ENCODE measurements around the gene PTPRM.

DNA sequence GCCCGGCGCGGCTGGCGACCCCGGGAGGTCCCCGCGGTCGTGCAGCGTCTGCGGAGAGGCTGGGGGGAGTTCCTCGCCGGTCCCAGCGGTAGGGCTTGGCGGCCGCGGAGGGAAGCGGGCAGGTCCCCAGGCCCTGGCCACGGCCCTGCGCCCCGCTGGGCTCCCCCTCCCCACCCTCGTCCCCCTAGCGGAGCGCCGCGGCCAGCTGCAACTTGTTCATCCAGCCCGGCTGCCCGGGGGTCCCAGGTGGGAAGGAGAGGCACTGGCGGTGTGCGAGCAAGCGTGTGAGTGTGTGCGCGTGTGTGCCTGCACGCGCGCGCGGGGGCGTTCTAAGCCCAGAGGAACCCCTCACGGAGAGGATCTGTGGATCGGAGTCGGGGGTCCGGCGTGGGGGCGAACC, 1.3 kb downstream of the PTPRM start:
- TF ChIP-seq, protein P1, sequence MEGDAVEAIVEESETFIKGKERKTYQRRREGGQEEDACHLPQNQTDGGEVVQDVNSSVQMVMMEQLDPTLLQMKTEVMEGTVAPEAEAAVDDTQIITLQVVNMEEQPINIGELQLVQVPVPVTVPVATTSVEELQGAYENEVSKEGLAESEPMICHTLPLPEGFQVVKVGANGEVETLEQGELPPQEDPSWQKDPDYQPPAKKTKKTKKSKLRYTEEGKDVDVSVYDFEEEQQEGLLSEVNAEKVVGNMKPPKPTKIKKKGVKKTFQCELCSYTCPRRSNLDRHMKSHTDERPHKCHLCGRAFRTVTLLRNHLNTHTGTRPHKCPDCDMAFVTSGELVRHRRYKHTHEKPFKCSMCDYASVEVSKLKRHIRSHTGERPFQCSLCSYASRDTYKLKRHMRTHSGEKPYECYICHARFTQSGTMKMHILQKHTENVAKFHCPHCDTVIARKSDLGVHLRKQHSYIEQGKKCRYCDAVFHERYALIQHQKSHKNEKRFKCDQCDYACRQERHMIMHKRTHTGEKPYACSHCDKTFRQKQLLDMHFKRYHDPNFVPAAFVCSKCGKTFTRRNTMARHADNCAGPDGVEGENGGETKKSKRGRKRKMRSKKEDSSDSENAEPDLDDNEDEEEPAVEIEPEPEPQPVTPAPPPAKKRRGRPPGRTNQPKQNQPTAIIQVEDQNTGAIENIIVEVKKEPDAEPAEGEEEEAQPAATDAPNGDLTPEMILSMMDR (IDR thresholded peaks at IDR 0.05; ENCODE audit: low read depth, low read length, poor library complexity, severe bottlenecking) = no peak
- no peak for TF ChIP-seq EZH2phosphoT487 (IDR thresholded peaks at IDR 0.05; ENCODE audit: borderline replicate concordance, low read length)
